Measurements from ENCODE around the gene HAUS5.
"Not testable (repeated sequence)": the region's sequence is repeated elsewhere in the genome, so short reads cannot be mapped to it uniquely, and the experiment has no call there.

The HAUS5 gene

GRCh38 chr19:35612559-35613321 lies at the start of gene HAUS5:
TSS of gene HAUS5 (plus strand) at chr19:35612735. CDS start at chr19:35612795, 60 bp downstream.
- H3K4me3 Mint-ChIP-seq, result peak within 1 kb of the TSS; percentile 87
- peaks cover 51% of the 10 kb centered on the region for H3K4me1 Mint-ChIP-seq
- no peaks in the 10 kb centered on the region for H3K27me3 Mint-ChIP-seq
- peak within 1 kb of the TSS; percentile 94 for H3K27ac Mint-ChIP-seq
- peak; percentile 92 for ATAC-seq
- peaks cover 37% of the 10 kb centered on the region for H3K36me3 Mint-ChIP-seq
- peaks cover 7% of the 10 kb centered on the region for H3K9me3 Mint-ChIP-seq

- Mint-ChIP-seq H3K27me3 (peaks cover 61% of the 10 kb centered on the region), H3K9me3 (no peaks in the 10 kb centered on the region), H3K4me3 (no peak overlapping the region), H3K4me1 (peaks cover 18% of the 10 kb centered on the region), H3K27ac (no peak overlapping the region), H3K36me3 (no peaks in the 10 kb centered on the region)
- no peak for ATAC-seq
Observed at GRCh38 chr19:35562776-35563175, 49.8 kb upstream of the HAUS5 start.

GRCh38 chr19:35563207-35563829 lies 49.2 kb upstream of the HAUS5 start, which contains the start of gene ATP4A:
TSS of gene ATP4A (minus strand) at chr19:35563658. CDS start at chr19:35563629, 29 bp downstream.
- Mint-ChIP-seq H3K4me1 (peaks cover 15% of the 10 kb centered on the region), H3K27me3 (peaks cover 58% of the 10 kb centered on the region)

GRCh38 chr19:35565016-35565856 lies 47.3 kb upstream of the HAUS5 start:
- Mint-ChIP-seq H3K4me1 (peaks cover under 1% of the 10 kb centered on the region), H3K27ac (no peak overlapping the region), H3K27me3 (peaks cover 61% of the 10 kb centered on the region), H3K4me3 (no peak overlapping the region), H3K9me3 (no peaks in the 10 kb centered on the region), H3K36me3 (no peaks in the 10 kb centered on the region)
- peak; percentile 28 for ATAC-seq

More at GRCh38 chr19:35563207-35563829, 49.2 kb upstream of the HAUS5 start, which contains the start of gene ATP4A:
- Mint-ChIP-seq H3K4me3 (no peak within 1 kb of the TSS), H3K27ac (no peak within 1 kb of the TSS), H3K36me3 (no peaks in the 10 kb centered on the region), H3K9me3 (no peaks in the 10 kb centered on the region)
- no peak for ATAC-seq

- Mint-ChIP-seq H3K4me3 (no peak overlapping the region), H3K27me3 (peaks cover 61% of the 10 kb centered on the region), H3K27ac (no peak overlapping the region), H3K4me1 (no peaks in the 10 kb centered on the region), H3K36me3 (no peaks in the 10 kb centered on the region), H3K9me3 (no peaks in the 10 kb centered on the region)
- ATAC-seq, result no peak
Observed at GRCh38 chr19:35566738-35567137, 45.8 kb upstream of the HAUS5 start.

GRCh38 chr19:35569281-35569781 lies 43.2 kb upstream of the HAUS5 start:
- no peak for ATAC-seq

GRCh38 chr19:35571406-35571965 lies 41.0 kb upstream of the HAUS5 start:
- Mint-ChIP-seq H3K27ac (no peak overlapping the region), H3K4me3 (no peak overlapping the region), H3K4me1 (no peaks in the 10 kb centered on the region), H3K9me3 (peaks cover 8% of the 10 kb centered on the region), H3K36me3 (peaks cover 9% of the 10 kb centered on the region), H3K27me3 (peaks cover 41% of the 10 kb centered on the region)
- ATAC-seq, result no peak

More at GRCh38 chr19:35569281-35569781, 43.2 kb upstream of the HAUS5 start:
- Mint-ChIP-seq H3K4me3 (no peak overlapping the region), H3K9me3 (no peaks in the 10 kb centered on the region), H3K27me3 (peaks cover 43% of the 10 kb centered on the region), H3K27ac (no peak overlapping the region), H3K4me1 (no peaks in the 10 kb centered on the region), H3K36me3 (no peaks in the 10 kb centered on the region)

GRCh38 chr19:35577918-35578317 lies 34.6 kb upstream of the HAUS5 start:
- no peak overlapping the region for H3K27ac Mint-ChIP-seq
- no peaks in the 10 kb centered on the region for H3K4me1 Mint-ChIP-seq
- peaks cover 14% of the 10 kb centered on the region for H3K9me3 Mint-ChIP-seq
- H3K27me3 Mint-ChIP-seq, result peaks cover 18% of the 10 kb centered on the region
- H3K36me3 Mint-ChIP-seq, result peaks cover 15% of the 10 kb centered on the region
- ATAC-seq, result no peak
- no peak overlapping the region for H3K4me3 Mint-ChIP-seq

- Mint-ChIP-seq H3K9me3 (peaks cover 14% of the 10 kb centered on the region), H3K27me3 (peaks cover 26% of the 10 kb centered on the region), H3K4me3 (no peak overlapping the region), H3K27ac (no peak overlapping the region), H3K4me1 (no peaks in the 10 kb centered on the region), H3K36me3 (peaks cover 15% of the 10 kb centered on the region)
- no peak for ATAC-seq
Observed at GRCh38 chr19:35578707-35579106, 33.8 kb upstream of the HAUS5 start.

- H3K36me3 Mint-ChIP-seq, result no peaks in the 10 kb centered on the region
- no peak overlapping the region for H3K4me3 Mint-ChIP-seq
- no peaks in the 10 kb centered on the region for H3K4me1 Mint-ChIP-seq
- H3K27me3 Mint-ChIP-seq, result peaks cover 44% of the 10 kb centered on the region
- no peaks in the 10 kb centered on the region for H3K9me3 Mint-ChIP-seq
- H3K27ac Mint-ChIP-seq, result no peak overlapping the region
- ATAC-seq, result no peak
Observed at GRCh38 chr19:35582760-35583159, 29.8 kb upstream of the HAUS5 start.

GRCh38 chr19:35585848-35586247 lies 26.7 kb upstream of the HAUS5 start, which contains the start of gene PMIS2:
TSS of gene PMIS2 (plus strand) at chr19:35586173. CDS start at chr19:35586260, 87 bp downstream.
- no peak for ATAC-seq
- no peaks in the 10 kb centered on the region for H3K9me3 Mint-ChIP-seq
- no peak within 1 kb of the TSS for H3K27ac Mint-ChIP-seq
- H3K4me1 Mint-ChIP-seq, result no peaks in the 10 kb centered on the region
- H3K4me3 Mint-ChIP-seq, result no peak within 1 kb of the TSS
- no peaks in the 10 kb centered on the region for H3K36me3 Mint-ChIP-seq
- peaks cover 44% of the 10 kb centered on the region for H3K27me3 Mint-ChIP-seq

GRCh38 chr19:35587321-35587720 lies 25.2 kb upstream of the HAUS5 start:
- Mint-ChIP-seq H3K4me1 (no peaks in the 10 kb centered on the region), H3K4me3 (no peak overlapping the region), H3K36me3 (no peaks in the 10 kb centered on the region), H3K27ac (no peak overlapping the region), H3K27me3 (peaks cover 44% of the 10 kb centered on the region), H3K9me3 (no peaks in the 10 kb centered on the region)
- ATAC-seq, result no peak

GRCh38 chr19:35590875-35591274 lies 21.7 kb upstream of the HAUS5 start:
- no peak for ATAC-seq
- Mint-ChIP-seq H3K27me3 (peaks cover 24% of the 10 kb centered on the region), H3K9me3 (no peaks in the 10 kb centered on the region), H3K27ac (no peak overlapping the region), H3K4me3 (no peak overlapping the region), H3K36me3 (no peaks in the 10 kb centered on the region), H3K4me1 (no peaks in the 10 kb centered on the region)

GRCh38 chr19:35592226-35592625 lies 20.3 kb upstream of the HAUS5 start:
- H3K4me3 Mint-ChIP-seq, result no peak overlapping the region
- peaks cover 20% of the 10 kb centered on the region for H3K27me3 Mint-ChIP-seq
- no peak for ATAC-seq
- no peaks in the 10 kb centered on the region for H3K36me3 Mint-ChIP-seq
- peaks cover 6% of the 10 kb centered on the region for H3K4me1 Mint-ChIP-seq
- no peak overlapping the region for H3K27ac Mint-ChIP-seq
- no peaks in the 10 kb centered on the region for H3K9me3 Mint-ChIP-seq

- H3K9me3 Mint-ChIP-seq, H3K4me1 Mint-ChIP-seq, H3K36me3 Mint-ChIP-seq, H3K4me3 Mint-ChIP-seq, H3K27ac Mint-ChIP-seq, ATAC-seq: not testable (repeated sequence)
- H3K27me3 Mint-ChIP-seq, result peaks cover 42% of the 10 kb centered on the region
Observed at GRCh38 chr19:35595026-35595425, 17.5 kb upstream of the HAUS5 start.

All from stimulated activated memory B cell treated with anti-CD40 and anti-IgM and Interleukin-4, amounts not matched to agents 10 μg/mL and 1 μg/mL and 100 μg/mL, for 72 hours (primary cell).